ENCODE results near the gene RNASEL.
"Not testable (repeated sequence)": the region's sequence is repeated elsewhere in the genome, so short reads cannot be mapped to it uniquely, and the experiment has no call there.

Gene RNASEL

GRCh38 chr1:182563095-182563494 is 26.0 kb downstream of the RNASEL start:
- DNase-seq (ENCODE audit: low spot score), result no peak

GRCh38 chr1:182561456-182561855 is 27.6 kb downstream of the RNASEL start:
- no peak for DNase-seq (ENCODE audit: low spot score)

- no peak for DNase-seq (ENCODE audit: low spot score)
These were observed 28.6 kb downstream of the RNASEL start for GRCh38 chr1:182560392-182560984.

GRCh38 chr1:182556279-182556678 is 32.8 kb downstream of the RNASEL start:
- DNase-seq (ENCODE audit: low spot score), result no peak

- DNase-seq (ENCODE audit: low spot score), result no peak
These were observed 33.6 kb downstream of the RNASEL start for GRCh38 chr1:182555493-182555892.

GRCh38 chr1:182552527-182552926 is 36.5 kb downstream of the RNASEL start:
- DNase-seq (ENCODE audit: low spot score), result no peak

- no peak for DNase-seq (ENCODE audit: low spot score)
These were observed 39.2 kb downstream of the RNASEL start for GRCh38 chr1:182549811-182550210.

GRCh38 chr1:182549346-182549745 is 39.7 kb downstream of the RNASEL start:
- DNase-seq (ENCODE audit: low spot score), result no peak

- DNase-seq (ENCODE audit: low spot score), result no peak
These were observed 55.2 kb downstream of the RNASEL start for GRCh38 chr1:182533896-182534295.

- not testable (repeated sequence) for DNase-seq (ENCODE audit: low spot score)
These were observed 60.9 kb downstream of the RNASEL start for GRCh38 chr1:182528206-182528605.

GRCh38 chr1:182527680-182528079 is 61.4 kb downstream of the RNASEL start:
- no peak for DNase-seq (ENCODE audit: low spot score)

- DNase-seq (ENCODE audit: low spot score), result no peak
These were observed 63.7 kb downstream of the RNASEL start for GRCh38 chr1:182525342-182525741.
